Thymus (tissue), 11 donors: ENCODE results near the gene ABCA6. TPM values are rescaled to one million over a fixed set of nuclear protein-coding genes. Genes with fewer than 3 reads are reported as not detected.
"Not testable (repeated sequence)": the region's sequence is repeated elsewhere in the genome, so short reads cannot be mapped to it uniquely, and the experiment has no call there.

Experiments
- DNase-seq, 9 donors: peaks; one replicate each; pipeline ENCODE4 v3.0.0-alpha.2; 2013; ENCODE audit warnings: low spot score in 9 of 9, low read depth in 6 of 9, missing footprints in 1 of 9
- H3K27ac ChIP-seq, 2 donors: one replicate each; pipeline ENCODE4 v1.5.1; 2013; ENCODE audit warnings: control low read depth in 1 of 2, low read depth in 1 of 2, low read length in 1 of 2, mild to moderate bottlenecking in 1 of 2, moderate library complexity in 1 of 2
- H3K27me3 ChIP-seq, 2 donors: one replicate each; pipeline ENCODE4 v1.5.1; 2013; ENCODE audit warnings: low read length in 1 of 2; ENCODE audit not compliant: control insufficient read depth in 2 of 2, insufficient read depth in 1 of 2
- H3K36me3 ChIP-seq, 2 donors: one replicate each; pipeline ENCODE4 v1.5.1; 2013; ENCODE audit warnings: low read length in 1 of 2, mild to moderate bottlenecking in 1 of 2, moderate library complexity in 1 of 2; ENCODE audit not compliant: control insufficient read depth in 2 of 2, insufficient read depth in 2 of 2
- H3K4me1 ChIP-seq, 2 donors: one replicate each; pipeline ENCODE4 v1.5.1; 2013; ENCODE audit warnings: low read length in 2 of 2; ENCODE audit not compliant: control insufficient read depth in 2 of 2, insufficient read depth in 2 of 2
- H3K4me3 ChIP-seq, 2 donors: one replicate each; pipeline ENCODE4 v1.5.1; 2013; ENCODE audit warnings: low read length in 2 of 2, control low read depth in 1 of 2, mild to moderate bottlenecking in 1 of 2
- H3K9me3 ChIP-seq, 2 donors: one replicate each; pipeline ENCODE4 v1.5.1; 2013; ENCODE audit warnings: low read length in 1 of 2, mild to moderate bottlenecking in 1 of 2; ENCODE audit not compliant: control insufficient read depth in 2 of 2, insufficient read depth in 1 of 2
- WGBS: extraction: QIAGEN DNeasy Blood & Tissue Kit; methylation state at CpG from one replicate; pipeline ENCODE4 v1.1.7; 2013; 5-methylcytosine and 5-hydroxymethylcytosine counted together
- polyA plus RNA-seq: library from polyadenylated mRNA; stranded (reverse); fragments of 200-250 nt; gene quantifications from one replicate; pipeline ENCODE4 v1.2.3, GENCODE V29; 2013
- total RNA-seq: library from RNA; stranded (reverse); fragments of 120-200 nt; gene quantifications from one replicate; pipeline ENCODE4 v1.2.4, GENCODE V29; 2013
- donor health status: healthy.

Gene ABCA6
- total and polyA plus RNA-seq, 2 donors = 5.0 to 5.5 TPM

DNA sequence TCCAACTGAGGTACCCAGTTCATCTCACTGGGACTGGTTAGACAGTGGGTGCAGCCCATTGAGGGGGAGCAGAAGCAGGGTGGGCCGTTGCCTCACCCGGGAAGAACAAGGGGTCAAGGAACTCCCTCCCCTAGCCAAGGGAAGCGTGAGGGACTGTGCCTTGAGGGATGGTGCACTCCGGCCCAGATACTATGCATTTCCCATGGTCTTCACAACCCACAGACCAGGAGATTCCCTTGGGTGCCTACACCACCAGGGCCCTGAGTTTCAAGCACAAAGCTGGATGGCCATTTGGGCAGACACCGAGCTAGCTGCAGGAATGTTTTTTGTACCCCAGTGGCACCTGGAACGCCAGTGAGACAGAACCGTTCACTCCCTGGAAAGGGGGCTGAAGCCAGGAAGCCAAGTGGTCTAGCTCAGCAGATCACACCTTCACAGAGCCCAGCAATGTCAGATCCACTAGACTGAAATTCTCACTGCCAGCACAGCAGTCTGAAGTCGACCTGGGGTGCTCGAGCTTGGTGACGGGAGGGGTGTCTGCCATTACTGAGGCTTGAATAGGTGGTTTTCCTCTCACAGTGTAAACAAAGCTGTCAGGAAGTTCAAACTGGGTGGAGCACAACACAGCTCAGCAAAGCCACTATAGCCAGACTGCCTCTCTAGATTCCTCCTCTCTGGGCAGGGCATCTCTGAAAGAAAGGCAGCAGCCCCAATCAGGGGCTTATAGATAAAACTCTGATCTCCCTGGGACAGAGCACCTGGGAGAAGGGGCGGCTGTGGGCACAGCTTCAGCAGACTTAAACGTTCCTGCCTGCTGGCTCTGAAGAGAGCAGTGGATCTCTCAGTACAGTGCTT lies 71.1 kb downstream of the ABCA6 start:
- not testable (repeated sequence) for H3K27ac ChIP-seq, H3K4me3 ChIP-seq, H3K4me1 ChIP-seq, H3K36me3 ChIP-seq, H3K27me3 ChIP-seq, H3K9me3 ChIP-seq
- 65% methylated on average over 12 of the region's 12 CpGs for WGBS
- DNase-seq = peak in 2 of 9 donors; percentile 13 to 52

DNA sequence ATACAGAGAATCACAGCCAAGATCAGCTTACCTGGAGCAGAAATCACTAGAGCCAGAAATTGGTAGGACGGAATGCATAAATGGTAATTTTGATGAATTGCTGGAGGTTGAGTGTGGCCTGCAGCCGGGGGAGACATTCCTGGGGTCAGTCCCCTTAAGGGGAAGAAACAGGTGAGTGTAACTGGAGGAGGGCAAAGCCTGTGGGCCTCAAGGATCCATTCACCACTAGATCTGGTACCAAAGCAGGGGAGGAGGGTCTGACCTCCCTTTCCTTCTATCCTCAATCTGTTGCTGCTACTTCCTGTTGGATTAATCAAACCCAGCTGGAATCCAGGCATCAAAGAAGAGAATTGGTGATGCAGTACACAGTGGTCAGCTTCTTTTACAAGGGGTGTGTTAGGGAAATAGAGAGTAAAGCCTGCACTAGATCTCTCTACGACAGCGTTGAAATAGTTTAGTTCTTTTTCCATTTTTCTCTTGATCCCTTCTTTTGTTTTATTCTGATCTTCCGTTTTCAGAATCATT lies 72.4 kb downstream of the ABCA6 start:
- peaks cover 2 to 7% of the 10 kb centered on the region in 2 donors for H3K4me1 ChIP-seq
- 96% methylated on average over 5 of the region's 5 CpGs for WGBS
- no peak overlapping the region for H3K4me3 ChIP-seq
- H3K9me3 ChIP-seq = no peaks in the 10 kb centered on the region
- H3K27ac ChIP-seq = no peak overlapping the region
- DNase-seq = no peak
- no peaks in the 10 kb centered on the region for H3K27me3 ChIP-seq
- H3K36me3 ChIP-seq = no peaks in the 10 kb centered on the region

DNA sequence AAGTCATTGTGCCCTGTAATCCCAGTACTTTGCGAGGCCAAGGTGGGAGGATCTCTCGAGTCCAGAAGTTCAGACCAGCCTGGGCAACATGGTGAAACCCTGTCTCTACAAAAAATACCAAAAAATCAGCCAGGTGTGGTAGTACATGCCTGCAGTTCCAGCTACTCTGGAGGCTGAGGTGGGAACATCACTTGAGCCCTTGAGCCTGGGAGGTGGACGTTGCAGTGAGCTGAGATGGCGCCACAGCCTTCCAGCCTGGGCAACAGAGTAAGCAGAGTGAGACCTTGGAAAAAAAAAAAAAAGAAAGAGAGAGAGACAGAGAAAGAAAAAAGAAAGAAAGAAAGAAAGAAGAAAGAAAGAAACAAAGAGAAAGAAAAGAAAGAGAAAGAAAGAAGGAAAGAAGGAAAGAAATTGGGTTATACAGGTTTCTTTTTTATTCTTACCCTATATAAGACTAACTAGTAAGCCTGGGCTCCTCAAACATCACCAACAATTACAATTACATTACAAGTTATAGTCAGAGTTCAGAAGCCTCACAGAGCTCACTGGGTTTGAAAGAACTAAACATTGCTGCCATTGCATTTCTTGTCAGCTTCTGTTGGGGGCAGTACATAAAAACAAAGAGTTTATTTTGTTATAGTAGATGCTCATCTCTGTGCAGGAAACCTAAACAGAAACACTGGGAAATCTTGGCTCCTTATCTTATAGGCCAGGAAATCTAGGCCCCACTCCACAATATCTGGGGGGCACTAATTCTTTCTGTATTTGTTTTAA lies 74.2 kb downstream of the ABCA6 start:
- Histone ChIP-seq H3K27me3 (no peaks in the 10 kb centered on the region), H3K36me3 (no peaks in the 10 kb centered on the region), H3K4me3 (no peak overlapping the region), H3K9me3 (no peaks in the 10 kb centered on the region), H3K4me1 (peaks cover 2 to 7% of the 10 kb centered on the region in 2 donors), H3K27ac (no peak overlapping the region)
- 96% methylated on average over 4 of the region's 4 CpGs for WGBS
- no peak for DNase-seq

DNA sequence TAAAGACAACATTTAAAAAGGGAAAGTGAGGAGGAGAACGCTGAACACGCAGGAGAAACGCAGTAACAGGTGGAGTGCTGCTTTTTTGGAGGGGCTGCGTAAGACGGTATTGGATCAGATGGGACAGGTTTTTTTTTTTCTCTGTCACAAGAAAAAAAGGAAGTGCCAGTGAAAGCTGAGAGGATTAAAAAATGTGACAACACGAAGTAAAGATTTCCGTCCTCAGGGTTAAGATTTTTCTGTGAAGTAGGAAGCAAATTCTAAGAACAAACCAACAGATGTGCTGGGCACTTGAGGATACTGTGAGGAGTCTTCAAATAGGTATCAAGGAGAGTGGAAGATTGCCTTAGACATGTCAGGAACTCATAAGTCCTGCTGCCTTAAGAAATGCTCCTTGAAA lies 75.2 kb downstream of the ABCA6 start:
- 7% methylated on average over 7 of the region's 7 CpGs for WGBS

DNA sequence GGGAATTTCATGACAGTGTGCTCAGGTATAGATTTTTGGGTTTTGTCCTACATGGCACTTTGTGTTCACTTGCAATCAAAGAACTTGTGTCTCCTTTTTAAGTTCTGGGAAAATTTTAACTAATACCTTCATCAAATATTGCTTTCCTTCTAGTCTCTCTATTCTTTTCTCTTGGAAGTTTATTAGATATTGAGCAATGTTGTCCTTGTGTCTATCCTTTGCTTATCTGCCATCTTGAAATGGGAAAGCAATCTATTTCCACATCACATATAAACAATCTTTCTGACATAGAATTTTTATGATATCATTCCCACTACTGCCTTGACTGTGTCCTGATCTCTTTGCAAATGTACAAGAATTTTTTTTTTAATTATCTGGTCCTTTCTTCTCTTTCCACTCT lies 76.6 kb downstream of the ABCA6 start:
- no peak for DNase-seq
- Histone ChIP-seq H3K9me3 (no peaks in the 10 kb centered on the region), H3K27ac (no peak overlapping the region), H3K36me3 (no peaks in the 10 kb centered on the region), H3K27me3 (no peaks in the 10 kb centered on the region), H3K4me3 (no peak overlapping the region), H3K4me1 (peaks cover 2 to 3% of the 10 kb centered on the region in 2 donors)

More for the DNA sequence above, 75.2 kb downstream of the ABCA6 start:
- Histone ChIP-seq H3K4me1 (peaks cover 2 to 7% of the 10 kb centered on the region in 2 donors), H3K27ac (no peak overlapping the region), H3K27me3 (no peaks in the 10 kb centered on the region), H3K36me3 (no peaks in the 10 kb centered on the region), H3K4me3 (no peak overlapping the region), H3K9me3 (no peaks in the 10 kb centered on the region)
- peak in 2 of 9 donors; percentile 8 to 38 for DNase-seq

DNA sequence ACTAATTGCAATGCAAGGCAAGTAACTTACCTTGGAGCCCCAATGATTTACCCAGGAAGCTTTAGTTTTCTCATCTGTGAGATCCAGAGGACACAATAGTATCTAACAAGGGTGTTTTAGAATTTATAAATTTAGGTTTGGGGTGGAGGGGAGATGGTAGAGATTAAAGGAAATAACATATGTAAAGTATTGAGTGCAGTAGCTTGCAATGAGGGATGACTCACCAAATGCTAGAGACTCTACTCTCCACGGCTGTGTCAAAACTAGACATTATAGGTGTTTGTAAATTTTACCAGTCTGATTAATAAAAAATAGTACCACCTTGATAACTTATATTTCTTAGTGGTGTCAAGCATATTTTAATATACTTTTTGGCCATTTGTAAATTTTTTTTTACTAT lies 77.2 kb downstream of the ABCA6 start:
- Histone ChIP-seq H3K27me3 (no peaks in the 10 kb centered on the region), H3K4me1 (peaks cover 2 to 3% of the 10 kb centered on the region in 2 donors), H3K4me3 (no peak overlapping the region), H3K36me3 (no peaks in the 10 kb centered on the region), H3K27ac (no peak overlapping the region), H3K9me3 (no peaks in the 10 kb centered on the region)
- no peak for DNase-seq
- WGBS = 69% methylated on average over 1 of the region's 1 CpG

DNA sequence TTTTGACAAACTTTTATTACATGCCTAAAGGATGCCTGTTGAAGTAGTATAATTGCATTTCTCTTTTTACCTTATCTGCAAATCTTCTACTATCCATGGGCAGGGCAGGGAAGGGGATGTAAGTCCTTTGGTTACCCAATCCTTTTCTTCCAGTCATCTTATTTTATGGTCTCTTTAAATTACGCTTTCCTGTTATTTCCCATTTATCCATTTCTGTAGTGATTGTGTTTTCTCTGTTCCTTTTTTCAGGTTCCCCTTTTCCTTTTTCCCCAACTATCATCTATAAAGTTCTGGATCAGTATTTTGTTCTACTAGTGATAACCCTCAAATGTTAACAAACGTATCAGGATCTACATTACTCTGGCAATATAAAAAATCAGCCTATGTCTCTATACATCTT lies 77.7 kb downstream of the ABCA6 start:
- no peak overlapping the region for H3K27ac ChIP-seq
- WGBS = 95% methylated on average over 2 of the region's 2 CpGs
- H3K36me3 ChIP-seq = no peaks in the 10 kb centered on the region
- no peak overlapping the region for H3K4me3 ChIP-seq
- DNase-seq = no peak
- H3K27me3 ChIP-seq = no peaks in the 10 kb centered on the region
- H3K9me3 ChIP-seq = no peaks in the 10 kb centered on the region
- H3K4me1 ChIP-seq = peaks cover 2 to 3% of the 10 kb centered on the region in 2 donors

DNA sequence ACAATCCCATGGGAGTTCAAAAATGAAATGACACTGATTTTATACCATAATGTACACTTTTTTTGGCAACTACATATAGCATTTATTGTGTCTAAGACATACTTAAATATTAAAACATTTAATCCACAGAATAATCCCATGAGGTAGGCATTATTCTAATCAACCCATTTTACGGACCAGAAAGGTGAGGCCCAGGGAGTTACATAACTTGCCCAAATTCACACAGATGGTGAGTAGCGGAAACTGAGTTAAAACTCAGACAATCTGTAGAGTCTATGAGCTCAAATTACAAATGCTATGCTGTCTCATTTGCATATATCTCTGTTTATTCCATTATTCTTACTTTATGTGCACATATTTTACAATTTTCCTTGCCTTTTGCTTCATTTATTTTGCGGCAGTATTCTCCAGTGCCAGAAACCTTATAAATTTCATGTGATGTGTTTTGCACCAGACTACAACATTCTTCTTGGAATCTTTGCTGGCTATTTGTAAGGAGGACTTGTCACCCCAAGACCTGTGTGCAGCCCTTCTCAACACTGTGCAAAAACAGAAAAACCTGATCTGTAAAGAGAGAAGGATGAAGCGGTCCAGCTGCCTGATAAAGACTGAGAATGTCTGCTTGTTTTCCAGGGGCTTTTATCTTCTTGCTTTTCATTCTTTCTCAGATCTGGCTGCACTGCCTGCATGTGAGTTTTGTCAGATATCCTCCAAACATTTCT lies 78.7 kb downstream of the ABCA6 start:
- 74% methylated on average over 4 of the region's 4 CpGs for WGBS
- no peaks in the 10 kb centered on the region for H3K9me3 ChIP-seq

More for the DNA sequence above, 78.7 kb downstream of the ABCA6 start:
- no peaks in the 10 kb centered on the region for H3K27me3 ChIP-seq
- H3K27ac ChIP-seq = no peak overlapping the region
- no peak for DNase-seq
- no peaks in the 10 kb centered on the region for H3K36me3 ChIP-seq
- H3K4me3 ChIP-seq = no peak overlapping the region
- peaks cover 2 to 3% of the 10 kb centered on the region in 2 donors for H3K4me1 ChIP-seq
